ENCODE results near the gene ECSIT.

Gene ECSIT

DNA sequence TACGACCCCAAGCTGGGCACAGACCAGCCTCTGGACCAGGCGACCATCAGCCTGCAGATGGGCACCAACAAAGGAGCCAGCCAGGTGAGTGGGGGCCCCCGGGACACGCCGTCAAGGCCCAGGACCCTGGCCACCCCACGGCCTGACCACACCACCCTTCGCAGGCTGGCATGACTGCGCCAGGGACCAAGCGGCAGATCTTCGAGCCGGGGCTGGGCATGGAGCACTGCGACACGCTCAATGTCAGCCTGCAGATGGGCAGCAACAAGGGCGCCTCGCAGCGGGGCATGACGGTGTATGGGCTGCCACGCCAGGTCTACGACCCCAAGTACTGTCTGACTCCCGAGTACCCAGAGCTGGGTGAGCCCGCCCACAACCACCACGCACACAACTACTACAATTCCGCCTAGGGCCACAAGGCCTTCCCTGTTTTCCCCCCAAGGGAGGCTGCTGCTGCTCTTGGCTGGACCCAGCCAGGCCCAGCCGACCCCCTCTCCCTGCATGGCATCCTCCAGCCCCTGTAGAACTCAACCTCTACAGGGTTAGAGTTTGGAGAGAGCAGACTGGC, 20.5 kb upstream of the ECSIT start:
- DNase-seq: no peak

DNA sequence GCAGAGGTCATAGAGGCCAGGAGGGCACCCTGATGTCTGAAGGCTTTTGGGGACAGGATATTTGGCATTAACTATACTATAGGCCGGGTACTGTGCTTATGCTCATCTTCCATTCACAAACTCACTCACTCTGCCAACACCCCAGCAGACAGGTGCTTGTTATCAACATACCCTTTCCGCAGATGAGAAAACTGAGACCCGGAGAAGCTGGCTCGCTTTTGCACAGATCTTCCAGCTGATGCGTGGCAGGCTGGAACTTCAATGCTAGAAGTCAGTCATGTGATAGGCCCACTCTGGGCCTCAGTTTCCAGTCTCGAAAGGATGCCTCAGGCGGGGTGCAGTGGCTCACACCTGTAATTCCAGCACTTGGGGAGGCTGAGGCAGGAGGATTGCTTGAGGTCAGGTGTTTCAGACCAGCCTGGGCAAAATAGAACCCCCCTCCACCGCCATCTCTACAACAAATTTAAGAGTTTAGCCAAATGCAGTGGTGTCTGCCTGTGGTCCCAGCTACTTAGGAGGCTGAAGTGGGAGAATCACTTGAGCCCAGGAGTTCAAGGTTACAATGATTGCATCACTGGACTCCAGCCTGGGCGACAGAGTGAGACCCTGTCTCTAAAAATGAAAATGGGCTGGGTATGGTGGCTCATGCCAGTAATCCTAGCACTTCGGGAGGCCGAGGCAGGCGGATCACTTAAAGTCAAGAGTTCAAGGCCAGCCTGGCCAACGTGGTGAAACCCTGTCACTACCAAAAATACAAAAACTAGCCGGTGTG, 19.2 kb upstream of the ECSIT start:
- no peak for DNase-seq

DNA sequence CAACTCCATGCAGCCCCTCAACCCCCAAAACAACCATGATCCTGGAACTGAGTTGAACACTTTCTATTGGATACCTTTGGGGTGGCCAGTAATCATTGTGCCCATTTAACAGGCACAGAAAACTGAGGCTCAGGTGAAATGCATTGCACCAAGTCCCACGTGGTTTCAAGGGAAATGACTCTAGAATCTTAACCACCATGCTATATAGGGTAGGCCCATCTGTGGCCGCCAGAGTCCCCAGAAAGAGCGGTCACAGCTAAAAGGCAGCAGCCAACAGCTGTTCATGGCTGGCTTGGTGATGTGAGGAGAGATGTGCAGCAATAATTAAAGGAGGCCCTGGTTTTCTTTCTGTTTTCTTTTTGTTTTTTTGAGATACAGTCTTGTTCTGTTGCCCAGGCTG, 12.3 kb upstream of the ECSIT start:
- DNase-seq: no peak

DNA sequence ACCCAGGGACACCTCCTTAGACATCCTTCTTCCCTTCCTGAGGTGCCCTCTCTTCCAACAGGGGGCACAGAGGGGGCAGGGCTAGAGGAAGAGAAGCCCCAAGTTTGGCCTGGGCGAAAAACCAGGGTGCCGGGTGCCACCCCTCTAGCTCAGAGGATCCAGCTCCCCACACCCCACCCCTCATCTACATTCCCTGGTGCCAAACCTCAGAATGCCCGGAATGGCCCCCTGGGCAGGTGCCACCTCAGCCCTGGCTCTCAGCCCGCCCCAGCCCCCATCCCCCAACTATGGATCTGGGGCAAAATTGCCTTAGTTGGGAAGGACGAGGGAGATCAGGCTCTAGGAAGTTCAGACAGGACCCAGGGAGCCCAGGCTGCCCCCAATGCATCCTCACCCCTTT, 11.7 kb upstream of the ECSIT start:
- no peak for DNase-seq

DNA sequence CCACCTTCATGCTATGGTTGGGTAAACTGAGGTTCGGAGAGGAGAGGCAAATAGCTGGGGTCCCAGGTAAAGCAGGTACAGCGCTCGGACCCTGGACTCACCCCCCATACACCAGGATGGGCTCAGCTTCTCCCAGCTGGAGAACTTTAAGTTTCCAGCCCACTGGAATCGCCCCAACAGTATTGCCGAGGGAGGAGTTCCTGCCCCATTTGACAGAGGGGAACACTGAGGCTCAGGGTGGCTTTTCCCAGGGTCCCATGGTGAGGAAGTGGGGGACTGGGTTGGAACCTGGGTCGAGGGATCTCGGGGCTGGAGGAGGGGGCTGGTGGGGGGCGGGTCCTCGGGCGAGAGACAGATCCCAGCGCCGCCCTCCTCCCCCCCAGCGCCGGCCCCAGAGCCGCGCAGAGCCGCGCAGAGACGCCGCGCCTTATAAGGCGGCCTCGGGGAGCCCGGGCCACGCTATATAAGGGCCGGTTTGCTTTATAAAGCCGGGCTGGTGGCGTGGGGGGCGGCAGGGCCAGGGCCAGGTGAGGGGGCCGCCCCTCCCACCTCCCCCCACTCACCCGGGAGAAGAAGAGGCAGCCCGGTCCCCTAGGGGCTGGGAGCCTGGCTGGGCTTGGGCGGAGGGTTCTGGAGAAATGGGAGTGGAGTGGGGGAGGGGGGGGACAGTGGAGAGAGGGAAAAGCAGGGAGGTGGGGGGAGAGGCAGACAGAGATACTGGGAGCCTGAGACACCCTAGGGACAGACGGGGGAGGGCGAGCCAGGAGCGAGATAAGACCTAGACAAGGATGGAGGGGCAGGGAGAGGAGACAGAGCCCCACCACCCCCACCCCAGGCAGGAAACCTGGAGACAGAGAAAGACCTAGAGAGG, 10.8 kb upstream of the ECSIT start:
- no peak for DNase-seq

DNA sequence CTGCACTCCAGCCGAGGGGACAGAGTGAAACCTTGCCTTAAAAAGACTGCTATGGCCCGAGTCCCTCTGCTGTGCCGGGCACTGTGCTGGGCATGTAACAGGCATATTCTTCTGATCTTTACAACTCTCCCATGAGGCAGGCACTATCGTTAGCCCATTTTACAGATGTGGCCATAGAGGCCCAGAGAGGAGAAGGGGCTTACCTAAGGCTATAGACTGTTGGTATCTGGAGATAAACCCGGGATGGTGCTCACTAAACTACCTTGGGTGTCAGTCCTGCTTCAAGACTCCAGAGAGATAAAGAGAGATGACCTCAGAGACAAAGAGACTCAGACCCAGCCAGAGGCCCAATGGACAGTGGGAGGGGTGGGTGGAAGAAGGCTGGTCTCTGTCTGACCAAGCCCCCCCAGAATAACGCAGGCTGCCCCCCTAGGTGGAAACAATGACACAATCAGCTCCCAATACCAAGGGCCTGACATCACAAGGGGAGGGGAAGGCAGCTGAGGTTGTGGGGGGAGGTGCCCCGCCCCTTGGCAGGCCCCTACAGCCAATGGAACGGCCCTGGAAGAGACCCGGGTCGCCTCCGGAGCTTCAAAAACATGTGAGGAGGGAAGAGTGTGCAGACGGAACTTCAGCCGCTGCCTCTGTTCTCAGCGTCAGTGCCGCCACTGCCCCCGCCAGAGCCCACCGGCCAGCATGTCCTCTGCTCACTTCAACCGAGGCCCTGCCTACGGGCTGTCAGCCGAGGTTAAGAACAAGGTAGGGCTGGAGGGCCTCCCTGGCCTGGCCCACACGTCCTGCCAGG, 9.5 kb upstream of the ECSIT start, which contains the start of gene CNN1:
Gene CNN1 (plus strand): TSS at position 620 of the 805 bp plus-strand sequence. CDS start 77 bp downstream, at position 697.
- DNase-seq: no peak

DNA sequence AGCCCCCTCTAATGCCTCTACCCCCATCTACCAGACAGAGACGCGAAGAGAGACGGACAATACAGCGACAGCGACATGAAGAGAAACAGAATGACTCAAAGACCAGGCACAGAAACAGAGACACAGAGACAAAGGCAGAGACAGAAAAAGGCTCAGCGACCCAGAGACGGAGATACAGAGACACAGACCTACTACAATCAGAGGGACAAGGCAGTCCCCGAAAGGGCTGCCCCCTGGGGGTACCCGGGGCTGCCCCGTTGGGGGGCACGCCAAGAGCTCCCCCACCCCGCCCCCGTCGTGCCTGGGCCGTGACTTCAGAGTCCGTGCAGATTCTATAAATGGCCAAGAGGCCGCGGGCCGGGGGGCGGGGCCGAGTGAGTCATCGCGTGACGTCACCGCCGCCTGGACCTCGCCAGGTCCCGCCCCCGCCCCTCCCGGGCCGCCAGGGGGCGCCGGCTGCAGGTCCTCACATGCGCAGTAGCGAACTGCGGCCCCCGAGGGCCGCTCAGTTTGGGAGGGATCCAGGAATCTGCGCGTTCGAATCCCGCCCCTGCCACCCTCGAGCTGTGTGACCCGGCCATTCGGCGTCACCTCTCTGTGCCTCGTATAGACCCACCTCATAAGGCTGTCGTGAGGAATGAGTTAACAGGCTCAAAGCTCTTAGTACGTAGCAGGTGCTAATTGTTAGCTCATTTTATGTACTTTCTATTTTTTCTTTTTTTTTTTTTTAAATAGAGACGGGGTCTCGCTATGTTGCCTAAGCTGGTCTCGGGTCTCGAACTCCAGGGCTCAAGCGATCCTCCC, 7.1 kb upstream of the ECSIT start:
- no peak for DNase-seq

DNA sequence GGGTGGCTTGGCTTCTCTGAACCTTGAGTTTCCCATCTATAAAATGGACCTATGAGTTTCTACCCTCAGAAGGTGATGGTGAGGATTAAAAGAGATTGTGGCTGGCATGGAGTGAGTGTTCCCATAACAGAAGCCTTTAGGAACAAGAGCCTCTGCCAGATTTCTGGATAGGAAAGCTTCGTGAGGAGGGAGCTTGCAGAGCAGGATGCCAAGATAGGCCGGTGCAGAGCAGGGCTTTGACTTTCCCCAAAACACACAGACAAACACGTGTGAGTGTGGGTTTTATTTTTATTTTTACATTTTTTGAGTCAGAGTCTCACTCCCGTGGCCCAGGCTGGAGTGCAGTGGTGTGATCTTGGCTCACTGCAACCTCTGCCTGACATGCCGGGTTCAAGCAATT, 6.0 kb upstream of the ECSIT start:
- no peak for DNase-seq

DNA sequence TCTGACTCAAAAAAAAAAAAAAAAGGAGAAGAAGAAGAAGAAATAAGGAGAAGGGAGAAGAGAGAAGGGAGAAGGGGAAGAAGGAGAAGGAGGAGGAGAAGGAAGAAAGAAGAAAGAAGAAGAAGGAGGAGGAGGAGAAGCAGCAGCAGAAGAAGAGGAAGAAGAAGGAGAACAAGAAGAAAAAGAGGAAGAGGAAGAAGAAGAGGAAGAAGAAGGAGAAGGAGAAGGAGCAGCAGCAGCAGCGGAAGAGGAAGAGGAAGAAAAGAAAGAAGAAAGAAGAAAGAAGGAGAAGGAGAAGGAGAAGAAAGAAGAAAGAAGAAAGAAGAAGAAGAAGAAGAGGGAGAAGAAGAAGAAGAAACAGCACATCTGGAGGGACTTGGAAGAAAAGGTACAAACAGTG, 5.6 kb upstream of the ECSIT start:
- no peak for DNase-seq

DNA sequence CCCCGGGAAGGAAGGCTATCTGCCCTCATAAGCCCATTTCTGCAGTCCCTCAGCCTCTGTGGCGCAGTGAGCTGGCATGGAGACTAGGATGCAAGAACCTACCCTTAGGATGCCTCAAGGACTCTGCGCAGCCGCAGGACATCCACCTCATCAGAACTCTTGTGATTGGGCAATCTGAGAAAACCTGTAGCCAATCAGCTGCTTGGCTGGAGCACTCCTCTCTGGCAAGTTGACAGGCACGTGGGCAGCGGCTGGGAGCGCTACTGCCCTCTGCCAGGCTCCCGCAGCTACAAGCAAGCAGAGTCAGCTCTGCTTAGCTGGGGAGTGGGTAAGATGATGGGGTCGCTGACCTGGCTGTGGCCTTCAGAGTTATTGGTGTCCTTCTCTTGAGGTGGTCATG, 1.5 kb upstream of the ECSIT start:
- peak; percentile 83 for DNase-seq

DNA sequence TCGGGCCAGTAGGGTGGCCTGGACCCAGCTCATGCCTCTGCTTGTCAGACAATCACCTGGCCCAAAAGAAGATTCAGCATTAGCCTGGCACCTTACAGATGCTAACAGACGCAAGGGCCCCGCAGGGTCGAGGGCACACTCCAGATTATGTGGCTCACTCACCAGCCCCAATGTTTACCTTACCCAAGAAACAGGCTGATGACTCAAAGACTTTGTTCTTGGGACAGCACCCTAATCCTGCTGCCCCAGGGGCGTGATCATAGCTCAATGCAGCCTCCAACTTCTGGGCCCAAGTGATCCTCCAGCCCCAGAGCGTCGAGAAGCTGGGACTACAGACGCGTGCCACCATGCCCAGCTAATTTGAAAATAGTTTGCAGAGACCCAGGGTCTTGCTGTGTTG, 9.8 kb downstream of the ECSIT start:
- no peak for DNase-seq

DNA sequence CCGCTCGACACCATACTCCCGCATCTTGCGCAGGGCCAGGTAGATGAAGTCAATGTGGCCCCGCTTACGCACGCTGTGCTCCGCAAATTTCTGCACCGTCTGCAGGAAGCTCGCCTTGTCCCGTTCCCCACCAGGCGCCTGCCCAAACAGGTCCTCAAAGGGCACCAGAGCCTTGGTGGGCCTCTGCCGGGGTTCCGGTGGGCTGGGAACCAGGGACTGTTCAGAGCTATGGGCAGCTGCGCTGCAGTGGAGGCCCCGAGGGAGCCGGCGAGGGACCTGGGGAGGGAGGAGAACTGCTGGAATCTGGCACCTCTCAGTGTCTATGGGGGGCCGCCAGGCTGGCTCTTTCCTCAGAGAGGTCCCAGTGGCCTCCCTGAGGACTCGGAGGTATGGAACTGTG, 15.0 kb downstream of the ECSIT start:
- no peak for DNase-seq

DNA sequence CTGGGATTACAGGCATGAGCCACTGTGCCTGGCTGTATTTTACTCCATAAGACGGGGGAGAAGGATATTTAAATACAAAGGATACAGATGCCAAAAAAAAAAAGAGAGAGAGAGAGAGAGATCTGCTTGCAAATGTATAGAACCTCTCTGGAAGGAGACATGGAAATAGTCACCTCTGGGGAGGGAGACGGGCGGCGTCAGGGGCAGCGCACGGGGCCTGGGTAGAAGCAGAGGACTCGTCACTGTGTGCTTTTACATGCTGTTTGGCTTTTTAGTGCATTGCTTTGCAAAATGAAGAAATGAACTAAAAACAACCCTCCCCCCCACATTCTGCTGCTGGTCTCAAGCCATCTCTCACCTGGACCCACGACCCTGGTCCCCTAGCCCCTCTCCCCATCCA, 18.5 kb downstream of the ECSIT start:
- no peak for DNase-seq

DNA sequence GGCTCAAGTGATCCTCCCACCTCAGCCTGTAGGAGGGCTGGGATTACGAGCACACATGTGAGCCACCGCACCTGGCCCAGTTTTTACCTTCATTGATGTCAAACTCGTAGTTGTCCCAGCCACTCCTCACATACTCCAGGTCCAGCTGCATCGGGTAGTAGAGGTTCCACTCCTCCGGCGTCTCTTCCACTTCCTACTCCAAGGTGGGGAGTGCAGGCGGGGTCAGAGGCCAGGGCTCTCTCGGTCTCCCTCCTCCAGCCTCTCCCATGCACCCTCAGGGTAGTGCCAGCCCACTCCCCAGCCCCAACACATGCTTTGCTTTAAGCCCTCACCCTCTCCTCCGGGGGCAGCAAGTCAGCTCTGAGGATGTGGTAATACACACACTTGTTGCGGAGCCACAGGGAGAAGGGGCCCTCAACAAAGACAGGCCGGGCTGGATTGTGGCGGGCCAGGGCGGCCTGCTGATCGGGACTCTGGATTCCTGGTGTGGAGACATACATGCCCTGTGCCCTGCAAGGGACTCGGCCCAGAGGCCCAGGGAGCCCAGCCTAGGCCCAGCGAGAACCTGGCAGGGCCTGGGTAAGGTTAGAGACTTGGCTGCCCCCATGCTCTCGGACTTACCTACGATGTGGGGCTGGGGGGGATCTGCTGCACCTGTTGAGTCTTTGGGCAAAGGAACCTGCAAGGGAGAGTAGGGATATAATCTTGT, 21.4 kb downstream of the ECSIT start:
- DNase-seq: no peak

DNA sequence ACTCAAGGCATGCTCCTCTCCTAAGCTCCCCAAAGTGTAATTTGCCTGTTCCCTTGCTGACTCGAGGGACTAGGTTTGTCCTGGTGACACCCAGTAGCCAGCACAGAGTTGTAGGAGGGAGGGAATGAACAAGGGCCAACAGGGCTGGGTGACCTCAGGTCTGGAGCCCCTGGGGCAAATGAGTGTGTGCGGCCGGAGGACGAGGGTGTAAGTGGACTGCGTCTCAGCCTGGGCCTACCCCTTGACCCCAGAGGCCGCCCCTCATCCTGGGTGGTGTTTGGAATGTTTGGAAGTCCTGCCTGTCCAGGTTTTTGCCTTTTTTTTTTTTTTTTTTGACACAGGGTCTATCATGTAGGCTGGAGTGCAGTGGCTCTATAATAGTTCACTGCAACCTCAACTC, 22.0 kb downstream of the ECSIT start:
- DNase-seq: no peak

DNA sequence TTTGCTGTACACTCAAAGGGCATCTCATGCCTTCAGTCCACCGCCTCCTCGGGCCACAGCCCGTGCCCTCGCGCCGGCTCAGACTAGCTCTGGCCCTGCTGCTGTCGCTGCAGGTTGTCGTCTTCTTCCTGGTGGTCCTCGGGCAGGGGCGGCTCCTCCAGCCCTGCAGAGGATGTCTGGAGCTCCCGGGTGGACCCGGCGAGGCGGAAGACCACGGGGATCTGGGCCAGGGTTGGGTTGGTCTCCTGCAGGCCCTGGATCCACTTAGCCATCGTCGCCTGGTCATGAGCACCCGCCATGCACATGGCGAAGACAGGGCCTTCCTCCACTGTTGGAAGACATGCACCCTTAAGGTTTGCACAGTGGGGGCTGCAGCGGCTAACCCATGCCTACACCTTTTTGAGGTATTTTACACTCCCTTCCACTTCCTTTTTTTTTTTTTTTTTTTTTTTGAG, 22.8 kb downstream of the ECSIT start:
- DNase-seq: no peak

DNA sequence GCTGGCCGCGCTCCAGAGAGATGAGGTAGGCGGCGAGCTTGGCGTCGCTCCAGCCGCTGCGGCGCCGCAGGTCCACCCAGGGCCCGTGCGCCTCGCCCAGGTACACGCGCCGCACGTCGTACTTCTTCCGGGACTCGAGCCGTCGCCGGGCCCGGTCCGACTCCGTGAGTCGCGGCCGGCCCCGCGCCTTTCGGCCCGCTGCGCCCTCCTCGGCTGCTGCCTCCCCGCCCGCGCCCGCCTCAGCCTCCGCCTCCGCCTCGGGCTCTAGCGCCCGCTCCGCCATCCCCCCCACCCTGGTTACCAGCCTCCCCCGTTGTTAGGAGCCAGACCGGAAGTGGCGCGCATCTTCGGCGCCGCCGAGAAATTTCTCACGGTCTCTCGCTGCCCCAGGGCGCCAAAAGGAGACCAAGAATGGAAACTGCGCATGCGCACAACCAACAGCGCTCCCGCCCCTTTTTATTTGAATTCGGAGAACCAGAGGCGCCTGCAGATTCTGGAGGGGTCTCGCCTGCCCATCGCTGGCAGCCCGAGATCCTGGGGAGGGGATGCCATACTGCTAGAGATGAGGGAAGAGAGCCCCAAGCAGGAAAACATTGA, 23.3 kb downstream of the ECSIT start, which contains the start of gene ZNF653:
Gene ZNF653 (minus strand): TSS at position 336 of the 597 bp plus-strand sequence. CDS start 53 bp downstream, at position 283.
- peak; percentile 53 for DNase-seq

DNA sequence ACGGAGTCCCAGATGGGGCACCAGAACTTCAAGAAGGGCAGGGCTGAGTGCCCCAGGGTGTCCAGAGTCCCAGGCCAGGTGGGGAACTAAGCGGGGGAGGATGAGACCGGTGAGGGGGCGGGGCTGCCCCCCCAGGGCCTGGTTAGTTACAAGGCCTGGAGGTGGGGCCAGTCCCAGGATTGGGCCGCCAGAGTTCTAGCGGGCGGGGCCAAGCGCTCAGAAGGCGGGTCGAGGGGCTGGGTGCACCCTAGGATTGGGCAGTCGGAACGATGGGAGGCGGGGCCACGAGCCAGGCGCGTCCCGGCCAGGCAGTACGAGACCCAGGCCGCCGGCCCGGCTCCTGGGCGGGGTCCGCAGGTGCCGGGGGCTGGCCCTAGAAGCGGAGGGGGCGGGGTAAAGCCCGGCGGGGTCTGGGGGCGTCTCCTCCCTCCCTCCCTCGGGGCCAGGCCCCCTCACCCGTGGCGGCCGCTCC, 23.9 kb downstream of the ECSIT start:
- DNase-seq: peak; percentile 78

DNA sequence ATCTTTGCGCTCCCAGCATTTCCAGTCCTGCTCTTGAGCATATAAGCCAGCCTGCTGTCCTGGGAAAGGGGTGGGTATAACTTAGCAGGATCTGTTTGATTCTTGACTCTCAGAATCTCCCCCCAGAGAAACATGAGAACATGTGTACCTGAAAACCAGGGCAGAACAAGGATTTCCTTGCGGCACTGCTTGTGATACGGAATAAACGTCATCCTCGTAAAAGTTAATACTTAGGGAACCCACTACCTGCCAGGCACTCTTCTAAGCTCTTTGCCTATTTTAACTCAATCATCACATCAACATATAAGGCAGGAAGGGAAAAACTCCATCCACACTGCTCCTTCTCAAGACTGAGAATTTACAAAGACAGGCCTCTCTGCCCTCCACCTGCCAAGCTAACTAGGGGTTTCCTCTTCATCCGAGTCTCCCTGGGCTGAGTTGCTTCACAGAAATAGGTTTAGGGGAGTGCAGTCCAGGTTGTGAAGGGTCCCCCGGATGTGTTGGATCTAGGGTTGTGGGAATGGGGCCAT, 24.4 kb downstream of the ECSIT start:
- DNase-seq: no peak

DNA sequence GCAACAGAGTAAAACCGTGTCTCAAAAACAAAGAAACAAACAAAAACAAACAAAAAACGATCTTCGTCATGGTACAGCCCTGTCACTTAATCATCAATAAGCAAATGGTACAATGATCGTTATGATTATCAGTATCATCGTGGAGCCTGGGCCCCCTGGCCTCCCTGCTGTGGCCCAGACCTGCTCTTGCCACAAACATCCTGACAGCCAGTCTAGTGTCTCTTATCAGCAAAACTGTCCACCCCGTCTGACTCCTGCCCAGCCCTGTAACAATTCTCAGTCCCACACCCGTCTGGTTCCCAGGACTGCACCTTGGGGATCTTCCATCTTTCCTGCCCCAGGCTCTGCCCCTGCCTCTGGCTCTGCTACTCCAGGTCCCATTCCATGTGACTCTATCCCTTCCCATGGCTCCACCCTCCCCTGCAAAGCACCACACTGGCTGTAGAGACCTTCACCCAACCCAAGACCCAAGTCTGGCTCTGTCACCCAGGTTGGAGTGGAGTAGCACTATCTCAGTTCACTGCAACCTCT, 29.0 kb downstream of the ECSIT start:
- DNase-seq: no peak

Data from NCI-H1436 treated with DMSO at 0.1 percent for 48 hours (cell line).